H7 (cell line): Measurements from ENCODE around the gene ULK2. TPM values are rescaled to one million over a fixed set of nuclear protein-coding genes. Genes with fewer than 3 reads are reported as not detected.
A peak's percentile ranks its signal among the peaks of the same experiment; 100 is the strongest.
"Not testable (repeated sequence)": the region's sequence is repeated elsewhere in the genome, so short reads cannot be mapped to it uniquely, and the experiment has no call there.

ENCODE experiments used
- DNase-seq: peaks from one replicate; pipeline ENCODE4 v3.0.0; 2012
- H3K27me3 ChIP-seq: 2 replicates; pipeline ENCODE4 v1.6.0; 2011; ENCODE audit warnings: mild to moderate bottlenecking, low read length; ENCODE audit not compliant: control insufficient read depth, insufficient read depth
- H3K36me3 ChIP-seq: replicated peaks from 2 replicates; pipeline ENCODE4 v1.5.1; 2011; ENCODE audit warnings: low read length; ENCODE audit not compliant: control insufficient read depth, insufficient read depth
- H3K4me3 ChIP-seq: 2 replicates; pipeline ENCODE4 v1.5.1; 2011; ENCODE audit warnings: low read depth, mild to moderate bottlenecking, control low read depth, low read length, moderate library complexity; ENCODE audit not compliant: insufficient read depth
- total RNA-seq: library from RNA; depleted of rRNA; stranded (reverse); fragments of >200 nt; shearing (Covaris generic); gene quantifications from 2 replicates; pipeline ENCODE4 v1.2.3, GENCODE V29; 2014; rRNA removed

Gene ULK2
- 11.0 and 13.9 TPM in 2 replicates for total RNA-seq

DNA sequence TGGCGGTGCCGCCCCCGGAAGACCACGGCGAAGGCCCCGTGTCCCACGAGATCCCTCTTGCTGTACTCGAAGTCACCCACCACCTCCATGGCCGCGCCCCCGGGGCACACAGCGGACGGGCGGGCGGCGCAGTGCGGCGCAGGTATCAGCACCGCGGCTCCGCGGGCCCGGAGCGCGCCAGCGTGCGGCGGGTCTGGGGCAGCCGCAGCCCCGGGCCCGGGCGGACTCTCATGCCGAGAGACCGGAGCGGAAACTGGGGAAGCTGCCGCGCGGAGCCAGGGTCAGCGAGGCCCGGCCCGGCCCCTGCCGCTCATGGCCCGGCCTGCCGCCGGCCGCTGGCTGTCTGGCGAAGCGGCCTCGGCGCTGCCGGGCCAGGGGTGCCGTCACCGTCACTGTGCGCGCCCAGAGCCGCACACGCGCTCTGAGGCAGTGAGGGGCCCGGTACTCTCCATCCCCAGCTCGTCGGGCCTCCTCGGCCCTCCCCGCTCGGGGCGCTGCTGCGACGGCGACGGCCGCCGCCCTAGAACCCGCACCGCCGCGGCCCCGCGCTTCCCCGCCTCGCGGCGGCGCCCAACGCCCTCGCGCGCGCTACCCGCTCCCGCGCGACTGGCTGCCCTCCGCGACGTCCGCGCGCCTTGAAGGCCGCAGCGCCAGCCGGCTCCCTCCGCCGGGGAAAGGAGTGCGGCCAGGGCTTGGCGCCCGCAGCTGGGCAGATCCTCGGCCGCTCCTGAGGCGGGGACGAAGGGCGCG is at the start of gene ULK2:
Gene ULK2, minus strand, starts transcription at position 608 of the 750 bp plus-strand sequence. Its CDS starts 519 bp downstream, at position 89.
- Histone ChIP-seq H3K27me3 (peaks cover 15% of the 10 kb centered on the region), H3K4me3 (peak within 1 kb of the TSS; percentile 71), H3K36me3 (no peaks in the 10 kb centered on the region)
- peak; percentile 89 for DNase-seq

GRCh38 chr17:19915245-19915978 is 47.7 kb upstream of the ULK2 start:
- Histone ChIP-seq H3K27me3 (no peaks in the 10 kb centered on the region), H3K4me3 (no peak overlapping the region), H3K36me3 (peaks cover 13% of the 10 kb centered on the region)
- DNase-seq, result no peak

- H3K4me3 ChIP-seq, result no peak overlapping the region
- H3K27me3 ChIP-seq, result no peaks in the 10 kb centered on the region
- H3K36me3 ChIP-seq, result peaks cover 19% of the 10 kb centered on the region
- peak; percentile 45 for DNase-seq
These were observed 43.3 kb upstream of the ULK2 start for GRCh38 chr17:19911033-19911432.

GRCh38 chr17:19909139-19909538 is 41.4 kb upstream of the ULK2 start:
- no peak for DNase-seq
- no peaks in the 10 kb centered on the region for H3K27me3 ChIP-seq
- H3K36me3 ChIP-seq, result peaks cover 28% of the 10 kb centered on the region
- no peak overlapping the region for H3K4me3 ChIP-seq

DNA sequence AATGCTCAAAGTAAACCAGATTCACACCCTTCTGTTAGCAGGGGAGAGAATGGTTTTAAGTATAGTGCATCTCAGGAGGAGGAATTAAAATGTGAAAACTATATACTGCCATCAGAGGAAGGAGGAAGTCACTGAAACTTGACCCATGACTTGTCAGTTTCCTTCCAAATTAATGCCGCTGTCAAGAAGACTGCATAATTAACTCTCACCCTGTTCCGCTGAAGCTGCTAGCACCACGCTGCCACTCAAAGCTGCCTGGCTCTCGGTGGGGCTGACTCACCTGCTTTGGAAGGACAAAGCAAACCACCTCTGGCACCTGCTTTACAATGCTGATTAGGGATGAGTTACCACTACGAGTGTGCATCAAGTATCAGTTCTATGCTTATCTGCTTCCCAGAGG is 37.8 kb upstream of the ULK2 start:
- H3K4me3 ChIP-seq, result no peak overlapping the region
- DNase-seq, result no peak
- peaks cover 35% of the 10 kb centered on the region for H3K36me3 ChIP-seq
- H3K27me3 ChIP-seq, result no peaks in the 10 kb centered on the region

GRCh38 chr17:19904924-19905323 is 37.2 kb upstream of the ULK2 start:
- Histone ChIP-seq H3K27me3 (no peaks in the 10 kb centered on the region), H3K4me3 (no peak overlapping the region), H3K36me3 (peaks cover 35% of the 10 kb centered on the region)
- DNase-seq, result no peak

GRCh38 chr17:19904412-19904811 is 36.7 kb upstream of the ULK2 start:
- no peak for DNase-seq
- peaks cover 32% of the 10 kb centered on the region for H3K36me3 ChIP-seq
- H3K4me3 ChIP-seq, result no peak overlapping the region
- H3K27me3 ChIP-seq, result no peaks in the 10 kb centered on the region

DNA sequence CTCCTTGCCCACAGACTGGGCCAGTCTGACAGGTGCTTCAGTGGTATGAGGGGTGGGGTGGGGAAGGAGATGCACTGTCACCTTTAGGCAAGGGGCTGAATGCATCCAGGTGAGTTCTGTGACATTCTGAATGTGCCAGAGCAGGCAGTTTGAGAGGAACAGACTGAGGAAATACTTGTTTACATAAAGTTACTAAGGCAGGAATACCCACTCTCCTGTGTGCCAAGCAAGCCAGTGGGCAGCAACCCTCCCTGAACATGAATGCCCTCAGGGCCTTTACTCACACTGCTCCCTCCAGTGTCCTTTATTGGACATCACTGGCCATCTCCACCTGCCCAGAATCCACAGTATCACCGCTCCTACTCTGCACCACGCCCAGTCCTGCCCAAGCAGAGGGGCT is 33.1 kb upstream of the ULK2 start:
- H3K36me3 ChIP-seq, result peaks cover 18% of the 10 kb centered on the region
- no peak for DNase-seq
- no peaks in the 10 kb centered on the region for H3K27me3 ChIP-seq
- H3K4me3 ChIP-seq, result no peak overlapping the region

DNA sequence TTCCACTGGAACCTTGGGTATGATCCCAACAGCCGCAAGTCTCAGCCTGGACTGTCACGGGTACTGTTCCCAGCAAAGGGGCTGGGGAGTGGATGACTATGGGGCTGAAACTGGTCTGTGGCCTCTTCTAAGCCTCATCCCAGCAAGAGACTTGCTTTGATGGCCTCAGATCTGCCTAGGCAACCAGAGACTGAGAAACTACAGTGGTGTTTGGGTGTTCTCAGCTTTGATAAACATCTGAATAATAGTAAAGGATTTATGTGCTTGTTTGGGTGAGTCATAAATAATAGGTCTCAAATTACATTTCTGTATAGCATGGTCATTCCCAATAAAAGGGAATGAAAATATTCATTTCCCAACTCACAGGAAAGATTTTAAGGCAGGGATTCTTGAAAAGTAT is 30.2 kb upstream of the ULK2 start:
- H3K4me3 ChIP-seq, result no peak overlapping the region
- no peak for DNase-seq
- peaks cover 5% of the 10 kb centered on the region for H3K36me3 ChIP-seq
- no peaks in the 10 kb centered on the region for H3K27me3 ChIP-seq

GRCh38 chr17:19897090-19897837 is 29.5 kb upstream of the ULK2 start:
- Histone ChIP-seq H3K4me3 (no peak overlapping the region), H3K27me3 (no peaks in the 10 kb centered on the region), H3K36me3 (peaks cover 3% of the 10 kb centered on the region)
- no peak for DNase-seq

GRCh38 chr17:19896679-19897078 is 28.9 kb upstream of the ULK2 start:
- H3K36me3 ChIP-seq, result peaks cover 2% of the 10 kb centered on the region

GRCh38 chr17:19890554-19890953 is 22.8 kb upstream of the ULK2 start:
- H3K27me3 ChIP-seq, H3K4me3 ChIP-seq, DNase-seq, H3K36me3 ChIP-seq: not testable (repeated sequence)

More at GRCh38 chr17:19896679-19897078, 28.9 kb upstream of the ULK2 start:
- no peaks in the 10 kb centered on the region for H3K27me3 ChIP-seq
- no peak overlapping the region for H3K4me3 ChIP-seq
- DNase-seq, result no peak

GRCh38 chr17:19890001-19890400 is 22.3 kb upstream of the ULK2 start:
- not testable (repeated sequence) for H3K27me3 ChIP-seq, DNase-seq, H3K4me3 ChIP-seq, H3K36me3 ChIP-seq

GRCh38 chr17:19886116-19886515 is 18.4 kb upstream of the ULK2 start:
- no peak overlapping the region for H3K4me3 ChIP-seq
- H3K36me3 ChIP-seq, result no peaks in the 10 kb centered on the region
- no peak for DNase-seq
- no peaks in the 10 kb centered on the region for H3K27me3 ChIP-seq
